DND-41 (cell line): ENCODE results near the gene CMTM2.

Experiments
- EZH2 ChIP-seq: IDR thresholded peaks from 3 replicates; pipeline ENCODE4 v1.6.1; 2012; ENCODE audit warnings: borderline replicate concordance, low read depth, mild to moderate bottlenecking, moderate library complexity, low read length, inconsistent platforms; ENCODE audit not compliant: severe bottlenecking
- TF ChIP-seq, protein P1 (sequence below): IDR thresholded peaks from 2 replicates; pipeline ENCODE4 v1.5.1; 2012; ENCODE audit warnings: borderline replicate concordance, low read length, moderate library complexity, mild to moderate bottlenecking; ENCODE audit not compliant: poor library complexity, severe bottlenecking; ENCODE audit errors: extremely low read depth

DNA sequence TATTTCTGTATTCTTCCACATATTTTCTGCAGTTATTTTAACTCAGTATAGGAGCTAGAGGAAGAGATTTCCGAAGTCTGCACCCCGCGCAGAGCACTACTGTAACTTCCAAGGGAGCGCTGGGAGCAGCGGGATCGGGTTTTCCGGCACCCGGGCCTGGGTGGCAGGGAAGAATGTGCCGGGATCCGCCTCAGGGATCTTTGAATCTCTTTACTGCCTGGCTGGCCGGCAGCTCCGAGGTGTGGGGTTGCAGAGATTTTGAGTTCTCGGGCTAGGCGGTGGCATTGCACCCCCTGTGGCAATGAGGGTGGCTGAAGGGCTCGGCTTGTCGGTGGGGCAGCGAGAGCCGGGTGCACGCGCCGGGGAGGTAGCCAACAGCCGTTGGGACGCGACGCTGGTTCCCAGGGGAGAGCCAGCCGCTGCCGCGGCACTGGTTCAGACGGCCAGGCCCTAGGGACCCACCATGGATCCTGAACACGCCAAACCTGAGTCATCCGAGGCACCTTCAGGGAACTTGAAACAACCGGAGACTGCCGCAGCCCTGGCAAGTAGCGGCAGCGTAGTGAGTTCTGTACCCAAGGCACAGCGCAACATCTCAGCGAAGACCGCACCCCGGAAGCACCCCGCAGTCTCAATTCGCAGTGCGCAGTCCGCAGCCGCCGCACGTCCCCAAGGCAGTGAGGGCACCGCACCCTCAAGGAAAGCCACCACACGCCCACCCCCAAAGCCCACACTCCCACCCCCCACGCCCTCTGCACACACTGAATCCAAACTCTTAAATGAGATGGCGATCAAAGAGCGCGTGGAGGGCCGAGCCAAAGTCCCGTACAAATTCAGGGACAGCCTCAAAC lies 13.0 kb upstream of the CMTM2 start, which contains the start of gene CMTM1:
- TF ChIP-seq, protein P1, sequence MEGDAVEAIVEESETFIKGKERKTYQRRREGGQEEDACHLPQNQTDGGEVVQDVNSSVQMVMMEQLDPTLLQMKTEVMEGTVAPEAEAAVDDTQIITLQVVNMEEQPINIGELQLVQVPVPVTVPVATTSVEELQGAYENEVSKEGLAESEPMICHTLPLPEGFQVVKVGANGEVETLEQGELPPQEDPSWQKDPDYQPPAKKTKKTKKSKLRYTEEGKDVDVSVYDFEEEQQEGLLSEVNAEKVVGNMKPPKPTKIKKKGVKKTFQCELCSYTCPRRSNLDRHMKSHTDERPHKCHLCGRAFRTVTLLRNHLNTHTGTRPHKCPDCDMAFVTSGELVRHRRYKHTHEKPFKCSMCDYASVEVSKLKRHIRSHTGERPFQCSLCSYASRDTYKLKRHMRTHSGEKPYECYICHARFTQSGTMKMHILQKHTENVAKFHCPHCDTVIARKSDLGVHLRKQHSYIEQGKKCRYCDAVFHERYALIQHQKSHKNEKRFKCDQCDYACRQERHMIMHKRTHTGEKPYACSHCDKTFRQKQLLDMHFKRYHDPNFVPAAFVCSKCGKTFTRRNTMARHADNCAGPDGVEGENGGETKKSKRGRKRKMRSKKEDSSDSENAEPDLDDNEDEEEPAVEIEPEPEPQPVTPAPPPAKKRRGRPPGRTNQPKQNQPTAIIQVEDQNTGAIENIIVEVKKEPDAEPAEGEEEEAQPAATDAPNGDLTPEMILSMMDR: no peak
- no peak for TF ChIP-seq EZH2
